ENCODE data around the gene SDK1.

SDK1 gene

DNA sequence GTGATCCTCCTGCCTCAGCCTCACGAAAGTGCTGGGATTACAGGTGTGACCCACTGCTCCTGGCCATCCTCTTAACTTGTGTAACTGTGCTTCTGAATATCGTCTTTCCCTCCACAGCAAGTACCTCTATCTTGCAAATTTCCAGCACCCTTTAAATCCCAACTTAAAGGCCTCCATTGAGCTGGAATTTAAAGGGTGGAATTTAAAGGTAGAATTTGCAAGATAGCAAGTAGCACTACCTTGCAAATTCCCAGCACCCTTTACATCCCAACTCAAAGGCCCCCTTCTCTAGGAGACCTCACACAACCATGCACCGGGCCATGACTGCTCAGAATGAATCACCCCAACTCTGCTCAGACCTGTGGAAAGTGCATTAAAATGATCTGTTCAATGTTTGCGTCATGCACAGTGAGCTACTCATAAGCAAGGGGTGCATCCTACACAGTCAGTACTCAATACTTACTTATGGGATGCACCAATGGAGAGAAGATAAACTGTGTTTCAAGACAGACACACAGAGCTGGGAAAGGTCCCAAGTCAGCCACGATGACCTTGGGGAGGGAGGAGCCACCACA is 17.8 kb upstream of the SDK1 start:
- TF ChIP-seq, protein P1, sequence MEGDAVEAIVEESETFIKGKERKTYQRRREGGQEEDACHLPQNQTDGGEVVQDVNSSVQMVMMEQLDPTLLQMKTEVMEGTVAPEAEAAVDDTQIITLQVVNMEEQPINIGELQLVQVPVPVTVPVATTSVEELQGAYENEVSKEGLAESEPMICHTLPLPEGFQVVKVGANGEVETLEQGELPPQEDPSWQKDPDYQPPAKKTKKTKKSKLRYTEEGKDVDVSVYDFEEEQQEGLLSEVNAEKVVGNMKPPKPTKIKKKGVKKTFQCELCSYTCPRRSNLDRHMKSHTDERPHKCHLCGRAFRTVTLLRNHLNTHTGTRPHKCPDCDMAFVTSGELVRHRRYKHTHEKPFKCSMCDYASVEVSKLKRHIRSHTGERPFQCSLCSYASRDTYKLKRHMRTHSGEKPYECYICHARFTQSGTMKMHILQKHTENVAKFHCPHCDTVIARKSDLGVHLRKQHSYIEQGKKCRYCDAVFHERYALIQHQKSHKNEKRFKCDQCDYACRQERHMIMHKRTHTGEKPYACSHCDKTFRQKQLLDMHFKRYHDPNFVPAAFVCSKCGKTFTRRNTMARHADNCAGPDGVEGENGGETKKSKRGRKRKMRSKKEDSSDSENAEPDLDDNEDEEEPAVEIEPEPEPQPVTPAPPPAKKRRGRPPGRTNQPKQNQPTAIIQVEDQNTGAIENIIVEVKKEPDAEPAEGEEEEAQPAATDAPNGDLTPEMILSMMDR (IDR thresholded peaks at IDR 0.05; ENCODE audit: low read depth, low read length, missing control alignments), result no peak
- no peak overlapping the region for H3K4me3 ChIP-seq (ENCODE audit: low read depth, low read length)
- in situ Hi-C loops (cut with HindIII; ENCODE audit: low sequenced_read_pairs), result no loop called here
- DNase-seq (ENCODE audit: low read depth), result no peak

DNA sequence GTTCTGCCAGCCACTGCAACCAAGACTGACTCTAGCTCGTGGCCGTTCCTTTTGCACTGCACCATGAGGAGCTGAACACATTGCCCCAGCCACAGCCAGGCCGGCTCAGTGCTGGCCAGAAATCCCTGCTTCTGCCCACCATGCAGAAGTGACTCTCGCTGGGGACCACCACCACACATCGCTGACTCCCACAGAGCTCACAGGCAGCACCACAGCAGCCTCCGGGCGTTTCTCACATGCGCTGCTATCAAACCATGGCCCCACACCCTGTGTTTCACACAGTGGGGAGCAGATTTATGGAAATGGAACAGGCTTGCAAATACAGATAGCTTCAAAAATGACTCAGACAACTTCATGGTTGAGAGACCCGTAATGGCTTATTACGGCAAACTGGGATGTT is 15.4 kb upstream of the SDK1 start:
- in situ Hi-C loops (cut with HindIII; ENCODE audit: low sequenced_read_pairs), result no loop called here
- TF ChIP-seq, protein P1 (IDR thresholded peaks at IDR 0.05; ENCODE audit: low read depth, low read length, missing control alignments), result no peak
- DNase-seq (ENCODE audit: low read depth), result no peak
- no peak overlapping the region for H3K4me3 ChIP-seq (ENCODE audit: low read depth, low read length)

DNA sequence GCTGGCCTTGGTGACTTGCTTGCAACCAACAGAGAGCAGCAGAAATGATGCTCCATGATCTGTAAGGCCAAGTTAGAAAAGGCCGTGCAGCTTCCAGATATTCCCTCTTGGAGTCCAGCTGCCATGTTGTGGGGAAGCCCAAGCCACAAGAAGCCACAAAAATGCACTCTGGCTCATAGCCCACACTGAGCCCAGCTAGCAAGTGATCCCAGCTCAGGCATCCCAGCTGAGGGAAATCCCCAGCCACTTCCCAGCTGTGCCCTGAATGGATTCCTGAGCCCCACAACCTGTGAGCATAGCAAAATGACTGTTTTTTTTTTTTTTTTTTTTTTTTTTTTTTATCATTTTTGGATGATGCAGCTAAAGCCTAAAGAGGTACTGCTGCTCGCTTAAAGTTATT is 11.1 kb upstream of the SDK1 start:
- H3K4me3 ChIP-seq (ENCODE audit: low read depth, low read length), result no peak overlapping the region
- in situ Hi-C loops (cut with HindIII; ENCODE audit: low sequenced_read_pairs), result no loop called here
- peak; percentile 74 for DNase-seq (ENCODE audit: low read depth)
- TF ChIP-seq, protein P1 (IDR thresholded peaks at IDR 0.05; ENCODE audit: low read depth, low read length, missing control alignments), result no peak

DNA sequence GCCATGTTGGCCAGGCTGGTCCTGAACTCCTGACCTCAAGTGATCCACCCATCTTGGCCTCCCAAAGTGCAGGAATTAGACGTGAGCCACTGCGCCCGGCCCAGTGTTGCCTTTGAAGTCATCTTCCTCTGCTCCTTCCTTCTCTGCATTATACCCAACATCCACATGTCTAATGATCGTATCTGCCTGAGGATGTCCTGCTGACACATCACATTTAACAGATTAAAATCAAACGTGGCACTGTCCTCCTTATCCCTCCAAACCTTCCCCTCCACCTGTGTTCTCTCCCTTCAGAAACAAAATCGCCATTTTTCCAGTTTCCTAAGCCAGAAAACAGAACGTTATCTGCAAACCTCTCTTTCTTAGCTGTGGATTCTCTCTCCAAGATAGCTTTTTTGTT is 8.4 kb upstream of the SDK1 start:
- in situ Hi-C loops (cut with HindIII; ENCODE audit: low sequenced_read_pairs), result no loop called here
- TF ChIP-seq, protein P1 (IDR thresholded peaks at IDR 0.05; ENCODE audit: low read depth, low read length, missing control alignments), result no peak

DNA sequence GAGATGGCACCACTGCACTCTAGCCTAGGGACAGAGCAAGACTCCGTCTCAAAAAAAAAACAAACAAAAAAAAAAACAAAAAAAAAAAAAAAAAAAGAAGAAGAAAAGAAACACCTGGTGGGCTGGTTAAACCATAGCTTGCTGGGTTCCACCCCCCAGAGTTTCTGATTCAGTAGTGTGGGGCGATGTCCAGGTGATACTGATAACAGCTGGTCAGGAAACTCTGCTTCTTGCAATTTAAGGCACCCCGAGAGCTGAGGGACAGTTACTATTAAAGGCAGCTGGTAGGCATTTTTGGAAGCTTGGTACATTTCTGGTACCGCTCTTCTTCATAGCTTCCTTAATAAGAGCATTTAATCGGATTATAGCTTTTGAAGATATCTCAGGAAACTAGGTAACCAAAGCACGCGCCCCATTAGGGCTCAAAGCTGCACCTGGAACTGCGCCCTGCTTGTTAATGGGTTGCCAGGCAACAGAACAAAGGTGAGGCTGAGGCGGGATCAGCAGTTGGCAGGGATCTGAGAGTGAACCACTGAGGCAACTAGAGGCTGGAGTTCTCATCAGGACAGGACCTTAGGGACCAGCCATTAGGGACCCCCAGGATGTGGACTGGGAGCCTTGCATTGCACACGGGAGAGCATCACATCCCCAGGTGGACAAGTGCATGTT is 6.5 kb upstream of the SDK1 start:
- no peak for DNase-seq (ENCODE audit: low read depth)
- in situ Hi-C loops (cut with HindIII; ENCODE audit: low sequenced_read_pairs), result no loop called here
- no peak overlapping the region for H3K4me3 ChIP-seq (ENCODE audit: low read depth, low read length)
- TF ChIP-seq, protein P1 (IDR thresholded peaks at IDR 0.05; ENCODE audit: low read depth, low read length, missing control alignments), result no peak

More for the DNA sequence above, 8.4 kb upstream of the SDK1 start:
- no peak overlapping the region for H3K4me3 ChIP-seq (ENCODE audit: low read depth, low read length)
- DNase-seq (ENCODE audit: low read depth), result no peak

DNA sequence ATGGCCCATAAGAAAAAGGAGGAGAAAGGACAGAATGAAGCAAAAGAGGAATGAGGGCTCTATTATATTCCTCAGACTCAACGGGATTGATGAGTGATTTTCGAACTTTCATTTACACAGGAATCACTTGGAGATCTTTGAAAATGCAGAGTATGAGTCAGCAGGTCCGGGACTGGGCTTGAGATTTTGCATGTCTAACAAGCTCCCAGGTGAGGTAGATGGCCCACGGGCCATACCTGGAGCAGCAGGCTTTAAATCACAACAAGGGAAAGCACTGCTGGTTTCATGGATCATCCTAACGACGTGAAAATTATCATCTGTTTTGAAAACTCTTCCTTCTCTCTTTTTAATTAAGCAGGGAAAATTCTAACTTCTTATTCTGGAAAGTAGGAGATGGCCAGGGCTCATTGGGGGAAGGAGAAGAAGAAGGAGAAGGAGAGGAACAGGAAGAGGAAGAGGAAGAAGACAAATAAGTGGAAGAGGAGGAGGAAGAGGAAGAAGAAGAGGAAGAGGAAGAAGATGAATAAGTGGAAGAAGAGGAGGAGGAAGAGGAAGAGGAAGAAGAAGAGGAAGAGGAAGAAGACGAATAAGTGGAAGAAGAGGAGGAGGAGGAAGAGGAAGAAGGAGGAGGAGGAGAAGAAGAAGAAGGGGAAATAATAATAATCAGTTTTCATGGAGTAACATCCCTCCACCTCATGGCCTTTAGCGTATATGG is 3.8 kb upstream of the SDK1 start:
- in situ Hi-C loops (cut with HindIII; ENCODE audit: low sequenced_read_pairs), result no loop called here
- no peak for DNase-seq (ENCODE audit: low read depth)
- TF ChIP-seq, protein P1 (IDR thresholded peaks at IDR 0.05; ENCODE audit: low read depth, low read length, missing control alignments), result no peak
- no peak overlapping the region for H3K4me3 ChIP-seq (ENCODE audit: low read depth, low read length)

Data from astrocyte of the cerebellum (primary cell).